ENCODE results near the gene HS3ST4. TPM values are rescaled to one million over a fixed set of nuclear protein-coding genes. Genes with fewer than 3 reads are reported as not detected.

Gene HS3ST4
- total and polyA plus RNA-seq, 10 of the 15 experiments (the other 5 are each of a cell fraction or from before 2014, with no cell fraction given), result 0.05 TPM; not detected in 9

GRCh38 chr16:25977121-25977520 lies 285.4 kb downstream of the HS3ST4 start:
- Histone ChIP-seq H4K20me1 (ENCODE audit: control insufficient read depth, insufficient read depth) (no peaks in the 10 kb centered on the region), H3K9me3 (replicated peaks; ENCODE audit: control insufficient read depth, insufficient read depth, low read length) (no peaks in the 10 kb centered on the region), H3K4me1 (ENCODE audit: control insufficient read depth, insufficient read depth, low read length) (no peaks in the 10 kb centered on the region), H3K27ac (ENCODE audit: control insufficient read depth, insufficient read depth) (no peak overlapping the region), H3K79me2 (ENCODE audit: control insufficient read depth, insufficient read depth, low read length) (no peaks in the 10 kb centered on the region), H3K9ac (ENCODE audit: control insufficient read depth, insufficient read depth, low read length) (no peak overlapping the region), H3K4me3 (no peak overlapping the region), H3K36me3 (ENCODE audit: control insufficient read depth in 2 of 2, insufficient read depth in 2 of 2, low read length in 1 of 2) (no peaks in the 10 kb centered on the region), H2AFZ (ENCODE audit: control insufficient read depth, low read depth, low read length) (no peak overlapping the region), H3K27me3 (replicated peaks in 1 of 2; ENCODE audit: control insufficient read depth in 2 of 2, insufficient read depth in 2 of 2, low read length in 1 of 2) (no peaks in the 10 kb centered on the region), H3K4me2 (ENCODE audit: control insufficient read depth, insufficient read depth) (no peak overlapping the region)
- ChIA-PET RAD21 (ENCODE audit: unreplicated experiment) (no interaction called here), CTCF (no interaction called here), POLR2A (no interaction called here), SMC1A (ENCODE audit: uncharacterized antibody, unreplicated experiment) (no interaction called here)
- TF ChIP-seq SKIL (IDR thresholded peaks at IDR 0.05; ENCODE audit: low read depth, poor library complexity, severe bottlenecking) (no peak), E2F4 (IDR thresholded peaks at IDR 0.05; ENCODE audit: low read depth, low read length) (no peak), BACH1 (IDR thresholded peaks at IDR 0.05; ENCODE audit: borderline replicate concordance) (no peak), HDAC6 (IDR thresholded peaks at IDR 0.05; ENCODE audit: unreplicated experiment) (no peak), CREM (IDR thresholded peaks at IDR 0.05; ENCODE audit: low read depth) (no peak), SREBF1 (IDR thresholded peaks at IDR 0.05; ENCODE audit: low read length) (no peak), IRF4 (IDR thresholded peaks at IDR 0.05; ENCODE audit: low read depth, low read length) (no peak), CBFB (IDR thresholded peaks at IDR 0.05; ENCODE audit: low read depth) (no peak), ZNF687 (IDR thresholded peaks at IDR 0.05) (no peak), KDM1A (IDR thresholded peaks at IDR 0.05; ENCODE audit: borderline replicate concordance) (no peak), MEF2B (IDR thresholded peaks at IDR 0.05; ENCODE audit: partially characterized antibody, poor library complexity, severe bottlenecking) (no peak)
- ATAC-seq, result no peak
- intact Hi-C loops (cut with micrococcal nuclease; ENCODE audit: unreplicated experiment) (no loop called here), in situ Hi-C loops (cut with MboI) (no loop called here)
- 11% methylated on average over 4 of the region's 4 CpGs for WGBS (ENCODE audit: insufficient coverage, insufficient replicate concordance, low lambda C conversion rate, missing lambda C conversion rate)
- no TSS peak for BruUV-seq (replicated peaks)
- no peak for FAIRE-seq
- no peak for DNase-seq (ENCODE audit: low read depth, low spot score)

All from GM12878 (cell line).